Measurements from ENCODE around the gene CTNNBIP1.

The CTNNBIP1 gene

GRCh38 chr1:9852004-9852403 lies 58.1 kb downstream of the CTNNBIP1 start:
- DNase-seq = no peak

- DNase-seq = no peak
These were observed 59.5 kb downstream of the CTNNBIP1 start for GRCh38 chr1:9850442-9851162.

GRCh38 chr1:9849691-9850441 lies 60.2 kb downstream of the CTNNBIP1 start:
- DNase-seq = no peak

- DNase-seq = no peak
These were observed 62.0 kb downstream of the CTNNBIP1 start for GRCh38 chr1:9848022-9848421.

GRCh38 chr1:9847269-9847668 lies 62.8 kb downstream of the CTNNBIP1 start:
- DNase-seq = no peak

- no peak for DNase-seq
These were observed 63.4 kb downstream of the CTNNBIP1 start for GRCh38 chr1:9846611-9847171.

- no peak for DNase-seq
These were observed 64.2 kb downstream of the CTNNBIP1 start for GRCh38 chr1:9845914-9846313.

- DNase-seq = no peak
These were observed 65.3 kb downstream of the CTNNBIP1 start for GRCh38 chr1:9844756-9845155.

GRCh38 chr1:9844106-9844505 lies 66.0 kb downstream of the CTNNBIP1 start:
- no peak for DNase-seq

- DNase-seq = no peak
These were observed 66.5 kb downstream of the CTNNBIP1 start for GRCh38 chr1:9843576-9843945.

GRCh38 chr1:9842781-9843575 lies 67.1 kb downstream of the CTNNBIP1 start:
- no peak for DNase-seq

- no peak for DNase-seq
These were observed 67.9 kb downstream of the CTNNBIP1 start for GRCh38 chr1:9842073-9842711.

- no peak for DNase-seq
These were observed 68.6 kb downstream of the CTNNBIP1 start for GRCh38 chr1:9841460-9841859.

- no peak for DNase-seq
These were observed 69.9 kb downstream of the CTNNBIP1 start for GRCh38 chr1:9840176-9840575.

- DNase-seq = no peak
These were observed 71.1 kb downstream of the CTNNBIP1 start for GRCh38 chr1:9838946-9839345.

- no peak for DNase-seq
These were observed 73.5 kb downstream of the CTNNBIP1 start for GRCh38 chr1:9836632-9836960.

GRCh38 chr1:9835758-9836631 lies 74.1 kb downstream of the CTNNBIP1 start:
- no peak for DNase-seq

GRCh38 chr1:9835404-9835757 lies 74.7 kb downstream of the CTNNBIP1 start:
- no peak for DNase-seq

- DNase-seq = no peak
These were observed 76.4 kb downstream of the CTNNBIP1 start for GRCh38 chr1:9833632-9834031.

- no peak for DNase-seq
These were observed 82.4 kb downstream of the CTNNBIP1 start for GRCh38 chr1:9827558-9828185.

- DNase-seq = no peak
These were observed 83.5 kb downstream of the CTNNBIP1 start for GRCh38 chr1:9826616-9827015.

GRCh38 chr1:9826087-9826486 lies 84.0 kb downstream of the CTNNBIP1 start:
- no peak for DNase-seq

Data from stimulated activated CD8-positive, alpha-beta memory T cell treated with anti-CD3 and anti-CD28 coated beads, Interleukin-4, amount 100 ng/mL, for 48 hours (primary cell).